Neural crest cell (in vitro differentiated cells): ENCODE results near the gene IL12RB2. TPM values are rescaled to one million over a fixed set of nuclear protein-coding genes. Genes with fewer than 3 reads are reported as not detected.

Experiments used
- DNase-seq: peaks from one replicate; pipeline ENCODE4 v3.0.0; 2021; ENCODE audit warnings: low read depth, mixed read lengths, low spot score
- H3K27ac Mint-ChIP-seq: one replicate; pipeline ENCODE4 v1.8.0; 2021; ENCODE audit warnings: mild to moderate bottlenecking, mixed read lengths; ENCODE audit not compliant: unreplicated experiment
- H3K27me3 Mint-ChIP-seq: 2 replicates; pipeline ENCODE4 v1.8.0; 2021; ENCODE audit warnings: low read depth, mild to moderate bottlenecking, mixed read lengths
- H3K36me3 Mint-ChIP-seq: 2 replicates; pipeline ENCODE4 v1.8.0; 2021; ENCODE audit warnings: low read depth, mild to moderate bottlenecking, mixed read lengths
- H3K4me1 Mint-ChIP-seq: 2 replicates; pipeline ENCODE4 v1.8.0; 2021; ENCODE audit warnings: mixed read lengths
- H3K4me3 Mint-ChIP-seq: one replicate; pipeline ENCODE4 v1.8.0; 2021; ENCODE audit warnings: mild to moderate bottlenecking, mixed read lengths
- H3K9me3 Mint-ChIP-seq: 2 replicates; pipeline ENCODE4 v1.8.0; 2021; ENCODE audit warnings: mixed read lengths
- CTCF ChIP-seq: fragments of 200-600 bp; sonication (generic); conservative IDR thresholded peaks from 2 replicates; pipeline ENCODE4 v1.5.0; 2021; ENCODE audit warnings: antibody characterized with exemption, mild to moderate bottlenecking
- total RNA-seq: library from RNA; stranded (reverse); gene quantifications from 2 replicates; pipeline ENCODE4 v1.2.1, GENCODE V29; 2021

Gene IL12RB2
- total RNA-seq, 1 donor from 2014 or later: 0.19 TPM

GRCh38 chr1:67371043-67371442 lies 63.4 kb downstream of the IL12RB2 start:
- Mint-ChIP-seq H3K27me3 (no peaks in the 10 kb centered on the region), H3K4me3 (no peak overlapping the region), H3K27ac (no peak overlapping the region), H3K9me3 (no peaks in the 10 kb centered on the region), H3K36me3 (no peaks in the 10 kb centered on the region), H3K4me1 (peaks cover 12% of the 10 kb centered on the region)
- DNase-seq: no peak
- no peak for TF ChIP-seq CTCF

- H3K27ac Mint-ChIP-seq: no peak overlapping the region
These were observed 64.0 kb downstream of the IL12RB2 start for GRCh38 chr1:67371681-67372080.

GRCh38 chr1:67372136-67372535 lies 64.5 kb downstream of the IL12RB2 start:
- no peak overlapping the region for H3K27ac Mint-ChIP-seq
- no peaks in the 10 kb centered on the region for H3K27me3 Mint-ChIP-seq
- no peak for TF ChIP-seq CTCF
- H3K4me3 Mint-ChIP-seq: no peak overlapping the region
- no peaks in the 10 kb centered on the region for H3K36me3 Mint-ChIP-seq
- peaks cover 23% of the 10 kb centered on the region for H3K4me1 Mint-ChIP-seq
- DNase-seq: no peak
- H3K9me3 Mint-ChIP-seq: no peaks in the 10 kb centered on the region

More at GRCh38 chr1:67371681-67372080, 64.0 kb downstream of the IL12RB2 start:
- no peak for DNase-seq
- Mint-ChIP-seq H3K9me3 (no peaks in the 10 kb centered on the region), H3K4me1 (peaks cover 19% of the 10 kb centered on the region), H3K27me3 (no peaks in the 10 kb centered on the region), H3K4me3 (no peak overlapping the region), H3K36me3 (no peaks in the 10 kb centered on the region)
- no peak for TF ChIP-seq CTCF

- Mint-ChIP-seq H3K27ac (no peak overlapping the region), H3K4me1 (peaks cover 24% of the 10 kb centered on the region), H3K9me3 (no peaks in the 10 kb centered on the region), H3K27me3 (no peaks in the 10 kb centered on the region), H3K4me3 (no peak overlapping the region), H3K36me3 (no peaks in the 10 kb centered on the region)
- no peak for TF ChIP-seq CTCF
- no peak for DNase-seq
These were observed 65.2 kb downstream of the IL12RB2 start for GRCh38 chr1:67372898-67373297.

- Mint-ChIP-seq H3K4me1 (peaks cover 24% of the 10 kb centered on the region), H3K9me3 (no peaks in the 10 kb centered on the region), H3K27ac (no peak overlapping the region), H3K27me3 (no peaks in the 10 kb centered on the region), H3K36me3 (no peaks in the 10 kb centered on the region), H3K4me3 (no peak overlapping the region)
- no peak for TF ChIP-seq CTCF
- DNase-seq: no peak
These were observed 68.7 kb downstream of the IL12RB2 start for GRCh38 chr1:67376381-67376780.

GRCh38 chr1:67377253-67377652 lies 69.6 kb downstream of the IL12RB2 start:
- H3K4me3 Mint-ChIP-seq: no peak overlapping the region
- no peak overlapping the region for H3K27ac Mint-ChIP-seq
- peaks cover 2% of the 10 kb centered on the region for H3K9me3 Mint-ChIP-seq
- TF ChIP-seq CTCF: no peak
- DNase-seq: no peak
- peaks cover 18% of the 10 kb centered on the region for H3K4me1 Mint-ChIP-seq
- peaks cover 3% of the 10 kb centered on the region for H3K36me3 Mint-ChIP-seq
- no peaks in the 10 kb centered on the region for H3K27me3 Mint-ChIP-seq
